B cell (primary cell): ENCODE results near the gene MINPP1.

Experiments
- CTCF ChIP-seq: fragments of 200-600 bp; IDR thresholded peaks from one replicate; pipeline ENCODE4 v1.8.0; 2022; ENCODE audit warnings: antibody characterized with exemption, mild to moderate bottlenecking
- EZH2 ChIP-seq: IDR thresholded peaks from 2 replicates; pipeline ENCODE4 v1.6.1; 2012; ENCODE audit warnings: borderline replicate concordance, low read depth, mild to moderate bottlenecking, moderate library complexity, low read length; ENCODE audit not compliant: insufficient read depth, poor library complexity, severe bottlenecking

DNA sequence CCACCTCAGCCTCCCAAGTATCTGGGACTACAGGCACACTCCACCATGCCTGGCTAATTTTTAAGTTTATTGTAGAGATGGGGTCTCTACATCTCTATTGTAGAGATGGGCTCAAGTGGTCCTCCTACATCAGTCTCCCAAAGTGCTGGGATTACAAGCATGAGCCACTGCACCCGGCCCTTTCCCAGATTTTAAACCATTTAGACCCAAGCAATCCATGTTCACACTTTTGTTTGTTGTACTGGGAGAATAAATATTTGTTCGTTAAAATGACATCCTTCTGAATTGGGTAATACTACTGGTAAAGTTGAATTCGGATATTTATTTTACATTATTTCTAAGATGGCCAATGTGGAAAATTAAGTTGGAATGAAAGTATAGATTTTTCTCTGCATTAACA is 52.7 kb downstream of the MINPP1 start:
- TF ChIP-seq CTCF, result no peak
- no peak for TF ChIP-seq EZH2
